Amygdala (tissue), 56 donors: Measurements from ENCODE around the gene CHRM5.

Source experiments
- DNase-seq, 56 donors: peaks; one replicate each; lab custom pipeline; 2025; lab: John Stamatoyannopoulos, UW

CHRM5 gene

DNA sequence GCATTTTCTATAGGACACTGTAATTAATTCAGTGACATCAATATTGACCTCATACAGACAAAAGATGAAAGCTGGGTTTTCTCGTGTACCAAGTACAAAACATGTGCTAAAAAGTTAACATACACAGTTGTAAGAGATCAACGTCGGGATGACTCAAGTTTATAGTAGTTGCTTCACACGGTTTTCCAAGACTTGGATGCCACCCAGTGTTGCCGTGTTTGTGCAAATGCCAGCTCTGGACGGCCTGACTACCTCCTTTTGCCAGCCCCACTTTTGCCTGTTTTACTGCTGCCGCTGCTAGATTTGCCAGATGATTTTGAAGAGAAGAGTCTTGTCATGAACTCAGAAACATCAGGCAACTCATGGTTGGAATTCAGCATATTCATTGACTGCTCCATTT, 115.8 kb downstream of the CHRM5 start:
- peak in 14 of 56 donors; percentile 0 to 43 (median 6) for DNase-seq

DNA sequence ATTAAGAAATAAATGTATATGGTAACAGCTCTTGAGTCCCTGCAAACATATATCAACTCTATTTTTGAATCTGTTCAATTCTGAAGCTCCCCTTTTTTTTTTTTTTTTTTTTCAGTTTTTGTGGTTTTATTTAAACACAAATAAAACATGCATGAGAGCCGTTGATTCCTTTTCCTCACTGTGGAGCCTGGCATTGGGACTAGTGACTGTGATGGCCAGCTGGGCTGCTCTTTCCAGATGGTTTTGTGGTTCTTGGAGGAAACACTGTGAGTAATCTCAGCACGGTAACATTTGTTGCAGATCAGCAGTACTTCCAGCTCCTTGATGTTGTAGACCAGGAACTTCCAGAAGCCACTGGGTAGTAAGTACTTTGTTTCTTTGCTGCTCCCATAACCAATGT, 117.4 kb downstream of the CHRM5 start:
- DNase-seq, result no peak

DNA sequence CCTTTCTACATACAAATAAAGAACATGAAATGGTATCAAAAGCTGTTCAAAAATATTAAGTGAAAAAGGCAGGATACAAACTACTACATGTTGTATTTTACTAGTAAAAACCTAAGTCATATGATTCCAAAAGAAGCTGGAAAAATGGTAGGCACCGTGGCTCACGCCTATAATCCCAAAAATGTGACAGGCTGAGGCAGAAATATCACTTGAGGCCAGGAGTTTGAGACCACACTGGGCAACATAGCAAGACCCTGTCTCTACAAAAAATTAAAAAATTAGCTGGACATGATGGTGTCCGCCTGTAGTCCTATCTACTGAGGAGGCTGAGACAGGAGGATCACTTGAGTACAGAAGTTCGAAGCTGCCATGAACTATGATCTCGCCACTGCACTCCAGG, 131.6 kb downstream of the CHRM5 start:
- no peak for DNase-seq

DNA sequence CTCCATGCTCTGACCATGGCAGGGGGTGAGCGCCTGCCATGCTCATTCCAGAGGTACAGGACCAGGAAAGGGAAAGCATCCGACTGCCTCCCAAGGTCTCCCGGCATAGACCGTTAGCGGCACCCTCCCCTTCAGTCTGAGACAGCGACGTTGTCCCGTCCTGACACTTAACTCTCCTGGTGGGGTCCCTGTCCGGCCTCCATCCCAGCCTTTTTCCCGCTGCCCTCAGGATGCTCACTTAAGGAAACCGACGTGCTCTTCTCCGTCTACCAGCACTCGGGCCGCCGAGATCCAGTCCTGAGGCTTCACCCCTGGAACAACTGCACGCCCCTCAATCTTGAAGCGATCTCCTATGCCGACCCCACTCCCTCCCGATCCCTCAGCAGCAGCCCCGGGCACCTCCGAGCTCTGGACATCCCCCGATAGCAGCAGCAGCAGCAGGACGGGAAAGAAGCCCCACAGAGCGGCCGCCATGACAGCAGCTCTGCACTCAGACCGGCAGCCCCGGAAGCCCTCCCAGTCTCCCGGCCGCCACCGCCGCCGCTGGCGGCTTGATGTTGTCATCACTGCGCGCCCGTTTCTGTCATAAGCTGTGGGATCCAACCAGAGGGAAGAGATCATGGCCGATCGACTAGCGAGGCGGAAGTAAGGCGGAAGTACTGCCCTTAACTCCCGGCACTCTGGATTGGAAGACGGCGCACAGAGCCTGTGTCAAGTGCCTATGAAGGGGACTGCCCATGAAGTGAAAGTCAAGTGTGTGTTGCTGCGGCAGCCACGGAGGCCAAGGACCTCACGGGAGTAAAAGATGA, 133.3 kb downstream of the CHRM5 start, which contains the start of the genes EMC7 and PGBD4:
Gene EMC7, minus strand, starts transcription at position 497 of the 809 bp plus-strand sequence. Its CDS starts 23 bp downstream, at position 474.
Gene PGBD4, plus strand, starts transcription at position 718 of the 809 bp plus-strand sequence. CDS start 449 bp downstream, outside the sequence.
- peak; percentile 70 to 99 (median 96) for DNase-seq

DNA sequence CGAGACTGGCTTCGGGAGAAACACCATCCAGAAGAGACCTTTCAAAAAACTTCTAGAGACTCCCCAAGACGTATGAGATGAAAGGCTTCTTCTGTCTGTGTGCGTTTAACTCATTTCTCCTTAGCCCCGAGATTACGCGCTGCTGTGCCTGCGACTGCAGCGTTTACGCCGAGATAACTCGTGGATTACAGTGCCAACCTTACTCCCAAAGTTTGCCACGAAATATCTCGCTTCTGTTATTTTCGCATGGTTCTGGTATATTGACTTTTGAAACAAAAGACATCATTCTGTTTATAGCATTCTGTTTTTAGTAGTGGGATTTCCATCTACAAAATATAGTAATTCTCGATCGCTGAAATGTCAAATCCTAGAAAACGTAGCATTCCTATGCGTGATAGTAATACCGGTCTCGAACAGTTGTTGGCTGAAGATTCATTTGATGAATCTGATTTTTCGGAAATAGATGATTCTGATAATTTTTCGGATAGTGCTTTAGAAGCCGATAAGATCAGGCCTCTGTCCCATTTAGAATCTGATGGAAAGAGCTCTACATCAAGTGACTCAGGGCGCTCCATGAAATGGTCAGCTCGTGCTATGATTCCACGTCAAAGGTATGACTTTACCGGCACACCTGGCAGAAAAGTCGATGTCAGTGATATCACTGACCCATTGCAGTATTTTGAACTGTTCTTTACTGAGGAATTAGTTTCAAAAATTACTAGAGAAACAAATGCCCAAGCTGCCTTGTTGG, 134.1 kb downstream of the CHRM5 start:
- no peak for DNase-seq

DNA sequence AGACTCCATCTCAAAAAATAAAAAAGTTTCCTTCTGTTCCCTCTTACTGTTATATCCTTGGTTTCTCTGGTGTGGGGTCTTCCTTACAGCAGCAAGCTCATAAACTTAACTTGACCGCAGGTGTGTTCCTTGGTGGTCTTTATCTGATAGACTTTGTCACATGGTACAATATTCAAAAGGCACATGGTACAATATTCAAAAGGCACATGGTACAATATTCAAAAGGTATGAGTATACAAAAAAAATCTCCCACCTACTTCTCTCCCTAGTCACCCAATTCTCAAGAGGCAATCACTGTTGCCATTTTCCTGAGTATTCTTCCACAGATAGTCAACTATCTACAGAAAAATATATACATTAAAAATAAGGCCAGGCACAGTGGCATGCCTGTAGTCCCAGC, 138.1 kb downstream of the CHRM5 start:
- no peak for DNase-seq

DNA sequence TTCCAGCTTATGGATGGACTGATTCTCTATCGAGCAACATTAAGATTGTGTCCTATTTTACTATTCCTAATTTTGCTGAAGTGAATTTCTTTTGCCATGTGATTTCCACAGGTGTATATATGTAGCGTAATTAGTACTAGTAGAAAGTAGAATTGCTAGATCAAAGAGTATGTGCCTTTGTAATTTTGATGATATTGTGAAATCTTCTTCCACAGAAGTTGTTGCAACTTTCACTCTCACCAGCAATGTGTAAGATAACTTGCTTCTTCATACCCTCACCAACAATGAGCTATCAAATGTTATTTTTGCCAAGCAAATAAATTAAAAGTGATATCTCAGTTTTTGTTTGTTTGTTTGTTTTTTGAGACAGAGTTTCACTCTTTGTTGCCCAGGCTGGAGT, 139.0 kb downstream of the CHRM5 start:
- DNase-seq, result no peak

DNA sequence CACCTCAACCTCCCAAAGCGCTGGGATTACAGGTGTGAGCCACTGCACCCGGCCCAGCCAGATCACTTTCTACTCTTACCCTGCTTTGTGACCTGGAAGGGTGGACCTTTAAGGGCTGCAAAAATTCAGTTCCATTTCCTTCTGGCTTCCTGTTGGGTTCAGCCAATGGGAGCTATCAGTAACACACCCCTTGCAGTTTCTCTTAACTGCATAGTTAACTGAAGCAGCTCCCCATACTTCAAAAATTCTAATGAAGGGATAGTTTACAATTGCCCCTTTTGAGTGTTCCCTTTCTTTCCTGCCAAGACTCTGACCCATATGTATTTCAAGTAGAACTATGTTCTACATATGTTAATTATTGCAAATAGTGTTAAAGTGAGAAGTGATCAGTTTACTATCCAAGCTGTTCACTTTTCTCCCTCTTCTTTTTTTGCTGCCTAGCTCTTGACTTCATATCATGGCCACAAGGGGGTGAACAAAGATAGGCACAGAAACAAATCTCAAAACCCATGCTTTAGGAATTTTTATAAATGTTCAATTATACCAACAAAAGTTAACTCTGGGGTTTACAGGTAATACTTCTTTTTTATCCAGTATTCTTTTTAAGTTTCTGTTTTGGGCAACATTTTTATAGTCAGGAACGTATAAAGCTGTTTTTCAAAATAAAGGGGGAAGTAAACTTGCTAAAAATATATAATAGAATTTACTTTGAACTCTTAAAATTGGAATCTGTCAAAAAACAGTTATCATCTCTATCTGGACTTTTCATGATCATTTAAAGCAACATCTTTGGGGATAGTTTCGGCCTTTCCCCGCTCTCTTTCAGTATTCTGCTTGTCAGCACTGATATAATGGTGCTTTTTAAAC, 141.7 kb downstream of the CHRM5 start:
- DNase-seq, result no peak

DNA sequence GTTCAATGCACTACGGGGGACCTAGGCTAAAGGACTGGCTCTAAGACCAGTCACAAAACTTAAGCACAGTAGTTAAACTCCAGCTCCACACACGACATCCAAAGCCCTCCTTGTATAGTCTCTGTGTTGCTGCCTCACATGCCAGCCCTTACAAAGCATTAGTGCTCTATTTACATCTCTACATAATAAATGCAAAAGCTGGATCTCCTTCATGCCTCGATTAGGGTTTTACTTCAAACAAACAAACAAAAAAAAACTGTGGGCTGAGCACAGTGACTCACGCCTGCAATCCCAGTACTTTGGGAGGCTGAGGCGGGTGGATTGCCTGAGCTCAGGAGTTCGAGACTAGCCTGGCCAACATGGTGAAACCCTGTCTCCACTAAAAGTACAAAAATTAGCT, 143.2 kb downstream of the CHRM5 start:
- DNase-seq, result no peak

DNA sequence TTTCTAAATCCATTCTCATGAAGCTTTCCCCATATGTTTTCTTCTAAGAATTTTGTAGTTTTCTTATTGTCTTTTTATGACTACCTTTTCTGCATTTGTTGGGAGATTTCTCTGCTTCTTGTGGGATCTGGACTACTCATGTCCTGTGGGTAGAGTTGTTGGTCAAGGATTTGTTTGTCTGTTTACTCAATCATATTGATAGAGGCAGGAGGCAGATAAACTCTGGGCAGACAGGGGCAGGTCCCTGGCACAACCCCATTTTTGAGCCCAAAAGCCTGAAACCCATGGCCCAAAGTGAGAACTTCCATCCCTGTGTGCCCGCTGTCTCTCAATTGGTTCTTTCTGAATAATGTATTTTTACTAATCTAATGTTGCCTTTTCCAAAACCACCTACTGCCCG, 145.9 kb downstream of the CHRM5 start:
- no peak for DNase-seq

DNA sequence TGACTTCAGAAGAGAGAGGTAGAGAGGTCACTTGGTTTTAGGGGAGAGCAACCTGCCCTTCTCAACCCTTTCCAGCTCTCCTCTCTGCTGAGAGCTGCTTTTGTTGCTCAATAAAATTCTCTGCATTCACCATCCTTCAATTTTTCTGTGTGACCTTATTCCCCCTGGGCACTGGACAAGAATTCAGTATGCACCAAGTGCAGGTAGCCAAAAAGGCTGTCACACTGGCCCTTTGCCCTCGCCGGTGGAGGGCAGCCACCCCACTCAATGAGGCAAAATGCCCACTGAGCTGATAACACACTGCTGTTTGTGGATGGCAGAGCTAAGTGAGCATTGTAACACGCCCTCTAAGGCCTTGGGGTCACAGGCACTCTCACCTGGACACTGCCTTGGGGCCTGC, 146.4 kb downstream of the CHRM5 start:
- no peak for DNase-seq

DNA sequence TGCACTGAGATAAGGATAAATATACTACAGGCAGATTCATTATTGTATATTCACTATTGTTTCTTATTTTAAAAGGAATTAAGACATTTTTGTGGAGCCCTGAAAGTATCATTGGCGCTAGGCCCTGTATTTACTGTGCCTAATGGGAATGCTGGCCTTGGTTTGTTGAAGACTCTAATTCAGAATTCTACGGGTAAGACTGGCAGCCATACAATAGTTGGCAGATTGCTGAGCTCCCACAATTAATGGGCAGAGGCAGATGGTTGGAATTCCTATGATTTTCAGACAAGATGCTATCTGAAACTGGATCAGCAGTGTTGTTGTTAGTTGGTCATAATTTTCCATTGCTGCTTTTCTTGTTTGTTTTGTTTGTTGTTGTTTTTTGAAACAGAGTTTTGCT, 148.3 kb downstream of the CHRM5 start:
- DNase-seq, result peak in 1 of 56 donors; percentile 28
